Measurements from ENCODE around the gene PXDC1. TPM values are rescaled to one million over a fixed set of nuclear protein-coding genes. Genes with fewer than 3 reads are reported as not detected.

The PXDC1 gene
- total and polyA plus RNA-seq, 7 donors = 9.8 to 32.0 (median 22.5) TPM

GRCh38 chr6:3724451-3725144 lies 26.9 kb downstream of the PXDC1 start:
- Histone ChIP-seq H3K4me1 (no peaks in the 10 kb centered on the region), H3K36me3 (ENCODE audit: insufficient read depth in 1 of 2, low read depth in 1 of 2) (peaks cover 0 to 42% of the 10 kb centered on the region in 2 donors), H3K27me3 (ENCODE audit: insufficient read depth in 3 of 3, low read length in 2 of 3) (no peaks in the 10 kb centered on the region), H3K9me3 (no peaks in the 10 kb centered on the region), H3K4me3 (no peak overlapping the region), H3K27ac (no peak overlapping the region)
- 70 to 80% (median 72%) methylated on average over 22 of the region's 22 CpGs for WGBS, 3 donors
- DNase-seq (peak in 1 of 2 donors; percentile 58), ATAC-seq (peak in 3 of 4 donors; percentile 28 to 36 (median 32))
- TF ChIP-seq, protein P1, sequence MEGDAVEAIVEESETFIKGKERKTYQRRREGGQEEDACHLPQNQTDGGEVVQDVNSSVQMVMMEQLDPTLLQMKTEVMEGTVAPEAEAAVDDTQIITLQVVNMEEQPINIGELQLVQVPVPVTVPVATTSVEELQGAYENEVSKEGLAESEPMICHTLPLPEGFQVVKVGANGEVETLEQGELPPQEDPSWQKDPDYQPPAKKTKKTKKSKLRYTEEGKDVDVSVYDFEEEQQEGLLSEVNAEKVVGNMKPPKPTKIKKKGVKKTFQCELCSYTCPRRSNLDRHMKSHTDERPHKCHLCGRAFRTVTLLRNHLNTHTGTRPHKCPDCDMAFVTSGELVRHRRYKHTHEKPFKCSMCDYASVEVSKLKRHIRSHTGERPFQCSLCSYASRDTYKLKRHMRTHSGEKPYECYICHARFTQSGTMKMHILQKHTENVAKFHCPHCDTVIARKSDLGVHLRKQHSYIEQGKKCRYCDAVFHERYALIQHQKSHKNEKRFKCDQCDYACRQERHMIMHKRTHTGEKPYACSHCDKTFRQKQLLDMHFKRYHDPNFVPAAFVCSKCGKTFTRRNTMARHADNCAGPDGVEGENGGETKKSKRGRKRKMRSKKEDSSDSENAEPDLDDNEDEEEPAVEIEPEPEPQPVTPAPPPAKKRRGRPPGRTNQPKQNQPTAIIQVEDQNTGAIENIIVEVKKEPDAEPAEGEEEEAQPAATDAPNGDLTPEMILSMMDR (IDR thresholded peaks at IDR 0.05) = no peak
- intact Hi-C loops (cut with DNase I) = no loop called here

- intact Hi-C loops (cut with DNase I) = no loop called here
- peaks cover 0 to 42% of the 10 kb centered on the region in 2 donors for H3K36me3 ChIP-seq (ENCODE audit: insufficient read depth in 1 of 2, low read depth in 1 of 2)
- TF ChIP-seq, protein P1 (IDR thresholded peaks at IDR 0.05) = no peak
- no peaks in the 10 kb centered on the region for H3K27me3 ChIP-seq (ENCODE audit: insufficient read depth in 3 of 3, low read length in 2 of 3)
- H3K9me3 ChIP-seq = no peaks in the 10 kb centered on the region
- ATAC-seq (peak in 1 of 4 donors; percentile 4), DNase-seq (no peak)
- no peaks in the 10 kb centered on the region for H3K4me1 ChIP-seq
- H3K4me3 ChIP-seq = no peak overlapping the region
- H3K27ac ChIP-seq = no peak overlapping the region
- WGBS, 3 donors = 87 to 90% (median 88%) methylated on average over 18 of the region's 18 CpGs
Measured at GRCh38 chr6:3723966-3724365, 27.5 kb downstream of the PXDC1 start.

GRCh38 chr6:3723251-3723650 lies 28.3 kb downstream of the PXDC1 start:
- Histone ChIP-seq H3K27me3 (ENCODE audit: insufficient read depth in 3 of 3, low read length in 2 of 3) (no peaks in the 10 kb centered on the region), H3K4me3 (no peak overlapping the region), H3K27ac (no peak overlapping the region), H3K4me1 (no peaks in the 10 kb centered on the region), H3K36me3 (ENCODE audit: insufficient read depth in 1 of 2, low read depth in 1 of 2) (peaks cover 0 to 37% of the 10 kb centered on the region in 2 donors), H3K9me3 (no peaks in the 10 kb centered on the region)
- 85 to 94% (median 88%) methylated on average over 8 of the region's 8 CpGs for WGBS, 3 donors
- intact Hi-C loops (cut with DNase I) = no loop called here
- DNase-seq (no peak), ATAC-seq (no peak)
- TF ChIP-seq, protein P1 (IDR thresholded peaks at IDR 0.05) = no peak

- TF ChIP-seq, protein P1 (IDR thresholded peaks at IDR 0.05) = no peak
- intact Hi-C loops (cut with DNase I) = no loop called here
- H3K4me3 ChIP-seq = no peak overlapping the region
- no peaks in the 10 kb centered on the region for H3K9me3 ChIP-seq
- H3K4me1 ChIP-seq = no peaks in the 10 kb centered on the region
- DNase-seq (no peak), ATAC-seq (no peak)
- no peaks in the 10 kb centered on the region for H3K27me3 ChIP-seq (ENCODE audit: insufficient read depth in 3 of 3, low read length in 2 of 3)
- H3K27ac ChIP-seq = no peak overlapping the region
- peaks cover 0 to 34% of the 10 kb centered on the region in 2 donors for H3K36me3 ChIP-seq (ENCODE audit: insufficient read depth in 1 of 2, low read depth in 1 of 2)
- WGBS, 3 donors = 83 to 90% (median 86%) methylated on average over 9 of the region's 9 CpGs
Measured at GRCh38 chr6:3722785-3723184, 28.7 kb downstream of the PXDC1 start.
